ENCODE results near the gene CRISPLD2.

- TF ChIP-seq CTCF (IDR thresholded peaks at IDR 0.05) (no peak), POLR2AphosphoS5 (IDR thresholded peaks at IDR 0.05) (no peak)
These were observed 111.3 kb downstream of the CRISPLD2 start for GRCh38 chr16:84931107-84931494.
